Mesenchymal stem cell (in vitro differentiated cells and primary cell): Measurements from ENCODE around the gene ABCC4.

Experiments used
- DNase-seq: peaks from one replicate; pipeline ENCODE4 v3.0.0-alpha.2; 2013
- H2AFZ ChIP-seq: one replicate; pipeline ENCODE4 v1.6.1; 2013; ENCODE audit warnings: low read depth, mild to moderate bottlenecking, control low read depth, inconsistent platforms, low read length, moderate library complexity
- H2AK5ac ChIP-seq: 2 replicates; pipeline ENCODE4 v1.6.1; 2013; ENCODE audit warnings: low read length, moderate library complexity, mild to moderate bottlenecking, inconsistent platforms; ENCODE audit not compliant: severe bottlenecking
- H2BK120ac ChIP-seq: one replicate; pipeline ENCODE4 v1.6.1; 2013; ENCODE audit warnings: low read depth, mild to moderate bottlenecking, inconsistent platforms, low read length, moderate library complexity
- H2BK12ac ChIP-seq, 2 experiments: one replicate each; pipeline ENCODE4 v1.6.1; 2013; ENCODE audit warnings: inconsistent platforms in 2 of 2, low read length in 2 of 2, mild to moderate bottlenecking in 2 of 2, moderate library complexity in 2 of 2, control low read depth in 1 of 2
- H2BK15ac ChIP-seq: one replicate; pipeline ENCODE4 v1.6.1; 2013; ENCODE audit warnings: mild to moderate bottlenecking, low read depth, inconsistent platforms; ENCODE audit not compliant: poor library complexity, severe bottlenecking
- H2BK5ac ChIP-seq: 2 replicates; pipeline ENCODE4 v1.6.1; 2013; ENCODE audit warnings: low read depth, mild to moderate bottlenecking, low read length, control low read depth, inconsistent platforms; ENCODE audit not compliant: poor library complexity, severe bottlenecking
- H3K14ac ChIP-seq, 2 experiments: one replicate each; pipeline ENCODE4 v1.6.1; 2013; ENCODE audit warnings: inconsistent platforms in 2 of 2, low read length in 2 of 2, control low read depth in 1 of 2, mild to moderate bottlenecking in 1 of 2, moderate library complexity in 1 of 2
- H3K18ac ChIP-seq, 2 experiments: one replicate each; pipeline ENCODE4 v1.6.1; 2013; ENCODE audit warnings: inconsistent platforms in 2 of 2, low read length in 2 of 2, control low read depth in 1 of 2, low read depth in 1 of 2, mild to moderate bottlenecking in 1 of 2
- H3K23ac ChIP-seq, 2 experiments: one replicate each; pipeline ENCODE4 v1.6.1; 2013; ENCODE audit warnings: inconsistent platforms in 2 of 2, low read length in 2 of 2, mild to moderate bottlenecking in 2 of 2, moderate library complexity in 2 of 2, control low read depth in 1 of 2
- H3K27ac ChIP-seq: 2 replicates; pipeline ENCODE4 v1.5.1; 2013; ENCODE audit warnings: mild to moderate bottlenecking, moderate library complexity, low read length, control low read depth, inconsistent platforms; ENCODE audit not compliant: poor library complexity, severe bottlenecking
- H3K27me3 ChIP-seq, 2 experiments: 2 replicates each; pipeline versions ENCODE4 v1.6.1 to v1.7.0; 2013; ENCODE audit warnings: low read length in 2 of 2, mild to moderate bottlenecking in 2 of 2, moderate library complexity in 2 of 2, control low read depth in 1 of 2, inconsistent platforms in 1 of 2; ENCODE audit not compliant: control insufficient read depth in 1 of 2, insufficient read depth in 1 of 2
- H3K36me3 ChIP-seq, 2 experiments: 2 replicates each; pipeline versions ENCODE4 v1.6.1 to v1.7.0; 2013; ENCODE audit warnings: low read length in 2 of 2, control low read depth in 1 of 2, inconsistent platforms in 1 of 2, low read depth in 1 of 2, mild to moderate bottlenecking in 1 of 2; ENCODE audit not compliant: insufficient read depth in 2 of 2, control insufficient read depth in 1 of 2
- H3K4ac ChIP-seq, 2 experiments: one replicate each; pipeline ENCODE4 v1.6.1; 2013; ENCODE audit warnings: inconsistent platforms in 2 of 2, low read length in 2 of 2, mild to moderate bottlenecking in 2 of 2, moderate library complexity in 2 of 2, control low read depth in 1 of 2, low read depth in 1 of 2
- H3K4me1 ChIP-seq: 2 replicates; pipeline ENCODE4 v1.6.1; 2013; ENCODE audit warnings: low read depth, low read length, control low read depth; ENCODE audit not compliant: control insufficient read depth, insufficient read depth
- H3K4me2 ChIP-seq: 2 replicates; pipeline ENCODE4 v1.6.1; 2013; ENCODE audit warnings: low read length, mild to moderate bottlenecking, inconsistent platforms; ENCODE audit not compliant: poor library complexity, severe bottlenecking
- H3K4me3 ChIP-seq, 2 experiments: 2 replicates each; pipeline versions ENCODE4 v1.5.1 to v1.7.0; 2013; ENCODE audit warnings: low read length in 2 of 2, mild to moderate bottlenecking in 2 of 2, control low read depth in 1 of 2, low read depth in 1 of 2; ENCODE audit not compliant: insufficient read depth in 1 of 2
- H3K79me1 ChIP-seq: replicated peaks from 2 replicates; pipeline ENCODE4 v1.6.1; 2013; ENCODE audit warnings: mild to moderate bottlenecking, control low read depth, low read length, inconsistent platforms; ENCODE audit not compliant: poor library complexity, severe bottlenecking
- H3K9ac ChIP-seq: 2 replicates; pipeline ENCODE4 v1.7.0; 2013; ENCODE audit warnings: mild to moderate bottlenecking, low read length, moderate library complexity
- H3K9me3 ChIP-seq: 2 replicates; pipeline ENCODE4 v1.7.0; 2013; ENCODE audit warnings: mild to moderate bottlenecking, low read length; ENCODE audit not compliant: control insufficient read depth
- H4K8ac ChIP-seq: one replicate; pipeline ENCODE4 v1.6.1; 2013; ENCODE audit warnings: inconsistent platforms, mild to moderate bottlenecking, low read length, moderate library complexity
- H4K91ac ChIP-seq: one replicate; pipeline ENCODE4 v1.6.1; 2013; ENCODE audit warnings: mild to moderate bottlenecking, low read length, inconsistent platforms
- WGBS: methylation state at CpG from one replicate; pipeline ENCODE4 v1.1.7; 2013; ENCODE audit warnings: mixed read lengths; 5-methylcytosine and 5-hydroxymethylcytosine counted together

ABCC4 gene

DNA sequence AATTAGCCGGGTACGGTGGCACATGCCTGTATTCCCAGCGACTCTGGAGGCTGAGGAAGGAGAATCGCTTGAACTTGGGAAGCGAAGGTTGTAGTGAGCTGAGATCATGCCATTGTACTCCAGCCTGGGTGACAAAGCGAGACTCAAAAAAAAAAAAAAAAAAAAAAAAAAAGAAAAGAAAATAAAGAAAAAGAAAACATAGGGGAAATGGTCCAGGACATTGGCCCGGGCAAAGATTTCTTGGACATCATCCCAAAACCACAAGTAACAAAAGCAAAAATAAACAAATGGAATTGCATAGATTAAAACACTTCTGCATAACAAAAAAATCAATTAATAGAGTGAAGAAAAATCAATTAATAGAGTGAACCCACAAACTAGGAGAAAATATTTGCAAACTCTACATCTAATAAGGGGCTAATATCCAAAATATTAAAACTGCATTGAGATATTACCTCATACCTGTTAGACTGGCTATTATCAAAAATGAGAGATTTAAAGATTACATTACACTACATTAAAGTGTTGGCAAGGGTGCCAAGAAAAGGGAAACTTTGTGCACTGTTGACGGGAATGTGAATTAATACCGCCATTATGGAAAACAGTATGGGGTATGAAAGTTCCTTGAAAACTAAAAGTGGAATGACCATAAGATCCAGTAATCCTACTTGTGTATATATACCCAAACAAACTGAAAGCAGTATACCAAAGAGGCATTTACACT, 18.5 kb upstream of the ABCC4 start:
- H3K27ac ChIP-seq: no peak overlapping the region
- H3K9me3 ChIP-seq: no peaks in the 10 kb centered on the region
- H3K9ac ChIP-seq: no peak overlapping the region
- no peak overlapping the region for H2BK12ac ChIP-seq
- no peak overlapping the region for H4K91ac ChIP-seq
- H2BK15ac ChIP-seq: no peak overlapping the region
- H2BK5ac ChIP-seq: no peak overlapping the region
- H3K4me3 ChIP-seq: no peak overlapping the region
- no peak overlapping the region for H3K18ac ChIP-seq
- no peak overlapping the region for H3K23ac ChIP-seq
- H3K79me1 ChIP-seq: no peaks in the 10 kb centered on the region
- no peak overlapping the region for H3K14ac ChIP-seq
- no peak overlapping the region for H3K4me2 ChIP-seq
- H3K4me1 ChIP-seq: peaks cover 9% of the 10 kb centered on the region
- no peak overlapping the region for H2AK5ac ChIP-seq
- WGBS: 100% methylated on average over 4 of the region's 9 CpGs
- H4K8ac ChIP-seq: no peak overlapping the region
- H3K4ac ChIP-seq: no peak overlapping the region
- no peaks in the 10 kb centered on the region for H3K27me3 ChIP-seq
- no peak overlapping the region for H2AFZ ChIP-seq
- H2BK120ac ChIP-seq: no peak overlapping the region
- no peaks in the 10 kb centered on the region for H3K36me3 ChIP-seq
- no peak for DNase-seq

DNA sequence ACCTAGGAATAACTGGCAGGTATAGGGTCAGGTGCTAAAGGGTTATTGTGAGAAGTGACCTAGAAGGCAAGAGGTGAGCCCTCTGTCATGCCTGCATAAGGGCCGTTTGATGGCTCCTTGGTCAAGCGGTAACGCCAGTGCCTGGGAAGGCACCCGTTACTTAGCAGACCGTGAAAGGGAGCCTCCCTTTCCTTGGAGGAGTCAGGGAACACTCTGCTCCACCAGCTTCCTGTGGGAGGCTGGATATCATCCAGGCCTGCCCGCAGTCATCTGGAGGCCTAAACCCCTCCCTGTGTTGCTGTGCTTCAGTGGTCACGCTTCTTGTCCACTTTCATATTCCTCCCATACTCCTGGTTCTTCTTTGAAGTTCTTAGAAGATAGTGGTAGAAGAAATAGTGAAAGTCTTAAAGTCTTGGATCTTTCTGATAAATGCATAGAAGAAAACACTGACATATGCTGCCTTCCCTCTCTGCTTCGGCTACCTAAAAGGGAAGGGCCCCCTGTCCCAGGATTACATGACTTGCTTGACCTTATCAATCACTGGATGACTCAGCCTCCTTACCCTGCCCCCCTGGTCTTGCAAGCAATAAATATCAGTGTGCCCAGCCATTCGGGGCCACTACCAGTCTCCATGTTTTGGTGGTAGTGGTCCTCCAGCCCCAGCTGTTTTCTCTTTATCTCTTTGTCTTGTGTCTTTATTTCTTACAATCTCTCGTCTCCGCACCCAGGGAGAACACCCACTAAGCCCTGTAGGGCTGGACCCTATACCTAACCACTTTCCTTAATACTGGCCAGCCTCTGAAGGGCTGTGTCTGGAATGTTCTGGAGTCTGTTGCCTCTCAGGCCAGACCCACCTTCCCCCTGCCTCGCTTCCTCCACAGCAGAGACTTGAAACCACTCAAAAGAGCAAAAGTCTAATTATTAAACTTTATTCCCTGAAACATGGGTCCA, 16.1 kb upstream of the ABCC4 start:
- Histone ChIP-seq H3K23ac (no peak overlapping the region), H3K79me1 (no peaks in the 10 kb centered on the region), H4K8ac (no peak overlapping the region), H2BK15ac (no peak overlapping the region), H2BK120ac (peak overlapping the region; percentile 37), H3K4ac (no peak overlapping the region), H3K36me3 (no peaks in the 10 kb centered on the region), H3K4me1 (peaks cover 9% of the 10 kb centered on the region), H2BK12ac (peak overlapping the region; percentile 59 to 67), H2AK5ac (peak overlapping the region; percentile 54), H3K27ac (no peak overlapping the region), H3K4me2 (no peak overlapping the region), H4K91ac (peak overlapping the region; percentile 50), H3K27me3 (no peaks in the 10 kb centered on the region), H3K14ac (no peak overlapping the region), H2BK5ac (no peak overlapping the region), H3K18ac (peak overlapping the region; percentile 44 to 59), H3K4me3 (no peak overlapping the region), H3K9me3 (no peaks in the 10 kb centered on the region), H3K9ac (no peak overlapping the region), H2AFZ (no peak overlapping the region)
- 73% methylated on average over 11 of the region's 12 CpGs for WGBS
- peak; percentile 75 for DNase-seq

DNA sequence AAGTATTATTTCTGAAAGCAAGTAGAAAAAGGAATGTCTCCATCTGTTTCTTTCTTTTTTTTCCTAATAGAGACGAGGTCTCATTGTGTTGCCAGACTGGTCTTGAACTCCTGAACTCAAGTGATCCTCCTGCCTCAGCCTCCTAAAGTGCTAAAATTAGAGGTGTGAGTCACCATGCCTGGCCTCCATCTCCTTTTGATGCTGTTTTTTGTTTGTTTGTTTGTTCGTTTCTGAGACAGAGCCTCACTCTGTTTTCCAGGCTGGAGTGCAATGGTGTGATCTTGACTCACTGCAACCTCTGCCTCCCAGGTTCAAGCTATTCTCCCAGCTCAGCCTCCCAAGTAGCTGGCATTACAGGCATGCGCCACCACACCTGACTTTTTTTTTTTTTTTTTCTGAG, 14.5 kb upstream of the ABCC4 start:
- Histone ChIP-seq H3K4me2 (no peak overlapping the region), H3K9me3 (no peaks in the 10 kb centered on the region), H3K27me3 (no peaks in the 10 kb centered on the region), H3K14ac (no peak overlapping the region), H2AK5ac (no peak overlapping the region), H2AFZ (no peak overlapping the region), H3K23ac (no peak overlapping the region), H3K4me1 (peaks cover 9% of the 10 kb centered on the region), H3K18ac (no peak overlapping the region), H4K91ac (no peak overlapping the region), H2BK120ac (no peak overlapping the region), H3K36me3 (no peaks in the 10 kb centered on the region), H2BK12ac (peak overlapping the region in 1 of 2 experiments; percentile 66), H4K8ac (no peak overlapping the region), H3K9ac (no peak overlapping the region), H3K79me1 (no peaks in the 10 kb centered on the region), H2BK5ac (no peak overlapping the region), H2BK15ac (no peak overlapping the region), H3K4ac (no peak overlapping the region), H3K4me3 (no peak overlapping the region), H3K27ac (no peak overlapping the region)
- no peak for DNase-seq
- WGBS: 86% methylated on average over 3 of the region's 3 CpGs

DNA sequence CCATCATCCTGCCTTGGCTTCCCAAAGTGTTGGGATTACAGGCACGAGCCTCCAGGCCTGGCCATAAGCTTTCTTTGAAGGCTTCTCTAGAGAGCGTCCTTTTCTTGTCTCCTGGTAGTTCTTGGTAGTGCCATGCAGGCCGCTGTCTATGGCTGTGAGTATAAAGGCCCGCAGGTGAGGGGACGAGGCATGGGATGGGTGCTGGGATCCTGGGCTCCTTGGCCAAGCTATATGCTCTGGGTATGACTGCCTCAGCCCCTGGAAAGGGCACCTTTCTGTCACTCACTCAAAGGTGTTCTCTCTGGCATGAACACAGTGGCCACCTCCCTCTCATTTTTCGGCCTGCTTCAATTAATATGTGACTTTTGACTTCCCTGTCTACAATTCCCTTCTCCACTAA, 6.3 kb upstream of the ABCC4 start:
- no peak overlapping the region for H3K9ac ChIP-seq
- peaks cover 18% of the 10 kb centered on the region for H3K79me1 ChIP-seq
- no peaks in the 10 kb centered on the region for H3K9me3 ChIP-seq
- 79% methylated on average over 6 of the region's 6 CpGs for WGBS
- no peak overlapping the region for H3K4me2 ChIP-seq
- no peak overlapping the region for H2BK120ac ChIP-seq
- H3K4me1 ChIP-seq: no peaks in the 10 kb centered on the region
- H3K27me3 ChIP-seq: no peaks in the 10 kb centered on the region
- H3K4me3 ChIP-seq: no peak overlapping the region
- no peak overlapping the region for H3K14ac ChIP-seq
- H4K91ac ChIP-seq: peak overlapping the region; percentile 80
- H2BK15ac ChIP-seq: no peak overlapping the region
- H2AK5ac ChIP-seq: no peak overlapping the region
- H2BK12ac ChIP-seq: no peak overlapping the region
- no peak for DNase-seq
- no peak overlapping the region for H2BK5ac ChIP-seq
- H3K27ac ChIP-seq: no peak overlapping the region
- no peak overlapping the region for H3K18ac ChIP-seq
- no peak overlapping the region for H2AFZ ChIP-seq
- no peak overlapping the region for H3K4ac ChIP-seq
- H3K23ac ChIP-seq: no peak overlapping the region
- H3K36me3 ChIP-seq: peaks cover 0 to 6% of the 10 kb centered on the region in 2 experiments
- no peak overlapping the region for H4K8ac ChIP-seq
